Erythroblast (primary cell): Measurements from ENCODE around the gene PPP6R2.

Experiments
- DNase-seq, 2 experiments: peaks; one replicate each; lab custom pipeline; 2025; lab: John Stamatoyannopoulos, UW
- GATA1 ChIP-seq: IDR thresholded peaks from 2 replicates; pipeline ENCODE4 v1.6.1; 2011; ENCODE audit warnings: low read depth, mild to moderate bottlenecking, control low read depth, low read length, moderate library complexity
- POLR2A ChIP-seq: IDR thresholded peaks from 2 replicates; pipeline ENCODE4 v1.6.1; 2011; ENCODE audit warnings: mild to moderate bottlenecking, low read length

The PPP6R2 gene

DNA sequence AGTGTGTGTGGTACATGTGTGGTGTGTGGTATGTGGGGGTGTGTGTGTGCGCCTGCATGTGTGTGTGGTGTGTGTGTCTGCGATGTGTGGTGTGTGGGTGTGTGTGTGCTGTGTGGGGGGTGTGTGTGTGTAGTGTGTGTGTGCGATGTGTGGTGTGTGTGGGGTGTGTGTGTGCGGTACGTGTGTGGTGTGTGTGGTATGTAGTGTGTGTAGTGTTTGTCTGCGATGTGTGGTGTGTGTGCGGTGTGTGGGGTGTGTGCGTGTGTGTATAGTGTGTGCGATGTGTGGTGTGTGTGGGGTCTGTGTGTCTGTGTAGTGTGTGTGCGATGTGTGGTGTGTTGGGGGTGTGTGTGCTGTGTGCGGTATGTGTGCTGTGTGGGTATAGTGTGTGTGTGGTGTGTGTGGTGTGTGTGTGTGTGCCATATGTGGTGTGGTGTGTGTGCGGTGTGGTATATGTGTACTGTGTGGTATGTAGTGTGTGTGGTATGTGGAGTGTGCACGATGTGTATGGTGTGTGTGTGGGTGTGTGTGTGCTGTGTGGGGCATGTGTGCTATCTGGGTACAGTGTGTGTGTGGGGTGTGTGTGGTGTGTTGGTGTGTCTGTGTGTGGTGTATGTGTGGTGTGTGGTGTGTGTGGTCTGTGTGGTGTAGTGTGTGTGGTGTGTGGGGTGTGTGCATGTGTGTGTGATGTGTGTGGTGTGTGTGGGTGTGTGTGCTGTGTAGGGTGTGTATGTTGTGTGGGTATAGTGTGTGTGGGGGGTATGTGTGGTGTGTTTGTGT, 5.7 kb upstream of the PPP6R2 start:
- DNase-seq = no peak
- no peak for TF ChIP-seq GATA1
- no peak for TF ChIP-seq POLR2A

DNA sequence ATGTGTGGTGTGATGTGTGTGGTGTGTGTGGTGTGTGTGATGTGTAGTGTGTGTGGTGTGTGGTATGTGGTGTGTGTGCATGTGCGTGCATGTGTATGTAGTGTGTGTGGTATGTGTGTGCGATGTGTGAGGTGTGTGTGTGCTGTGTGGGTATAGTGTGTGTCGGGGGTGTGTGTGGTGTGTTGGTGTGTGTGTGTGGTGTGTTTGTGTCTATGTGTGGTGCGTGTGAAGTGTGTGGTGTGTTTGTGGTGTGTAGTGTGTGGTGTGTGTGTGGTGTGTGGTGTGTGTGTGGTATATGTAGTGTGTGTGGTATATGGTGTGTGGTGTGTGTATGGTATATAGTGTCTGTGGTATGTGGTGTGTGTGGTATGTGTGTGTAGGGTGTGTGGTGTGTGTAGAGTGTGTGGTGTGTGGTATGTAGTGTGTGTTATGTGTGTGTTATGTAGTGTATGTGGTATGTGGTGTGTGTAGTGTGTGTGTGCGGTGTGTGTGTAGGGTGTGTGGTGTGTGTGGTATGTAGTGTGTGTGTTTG, 5.0 kb upstream of the PPP6R2 start:
- TF ChIP-seq POLR2A = no peak
- TF ChIP-seq GATA1 = no peak
- DNase-seq = no peak

DNA sequence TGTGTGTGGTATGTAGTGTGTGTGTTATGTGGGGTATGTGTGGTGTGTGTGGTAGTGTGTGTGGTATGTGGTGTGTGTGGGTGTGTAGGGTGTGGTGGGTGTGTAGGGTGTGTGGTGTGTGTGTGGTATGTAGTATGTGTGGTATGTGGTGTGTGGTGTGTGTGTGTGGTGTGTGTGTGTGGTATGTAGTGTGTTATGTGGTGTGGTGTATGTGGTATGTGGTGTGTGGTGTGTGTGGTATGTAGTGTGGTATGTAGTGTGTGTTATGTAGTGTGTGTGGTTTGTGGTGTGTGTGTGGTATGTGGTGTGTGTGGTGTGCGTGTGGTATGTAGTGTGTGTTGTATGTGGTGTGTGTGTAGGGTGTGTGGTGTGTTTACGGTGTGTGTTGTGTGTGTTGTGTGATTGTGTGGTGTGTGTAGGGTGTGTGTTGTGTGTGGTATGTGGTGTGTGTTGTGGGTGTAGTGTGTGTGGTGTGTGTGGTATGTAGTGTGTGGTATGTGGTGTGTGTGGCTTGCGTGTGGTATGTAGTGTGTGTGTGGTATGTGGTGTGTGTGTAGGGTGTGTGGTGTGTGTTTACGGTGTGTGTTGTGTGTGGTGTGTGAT, 4.2 kb upstream of the PPP6R2 start:
- peak; percentile 42 to 64 for DNase-seq
- TF ChIP-seq GATA1 (no peak), POLR2A (no peak)

DNA sequence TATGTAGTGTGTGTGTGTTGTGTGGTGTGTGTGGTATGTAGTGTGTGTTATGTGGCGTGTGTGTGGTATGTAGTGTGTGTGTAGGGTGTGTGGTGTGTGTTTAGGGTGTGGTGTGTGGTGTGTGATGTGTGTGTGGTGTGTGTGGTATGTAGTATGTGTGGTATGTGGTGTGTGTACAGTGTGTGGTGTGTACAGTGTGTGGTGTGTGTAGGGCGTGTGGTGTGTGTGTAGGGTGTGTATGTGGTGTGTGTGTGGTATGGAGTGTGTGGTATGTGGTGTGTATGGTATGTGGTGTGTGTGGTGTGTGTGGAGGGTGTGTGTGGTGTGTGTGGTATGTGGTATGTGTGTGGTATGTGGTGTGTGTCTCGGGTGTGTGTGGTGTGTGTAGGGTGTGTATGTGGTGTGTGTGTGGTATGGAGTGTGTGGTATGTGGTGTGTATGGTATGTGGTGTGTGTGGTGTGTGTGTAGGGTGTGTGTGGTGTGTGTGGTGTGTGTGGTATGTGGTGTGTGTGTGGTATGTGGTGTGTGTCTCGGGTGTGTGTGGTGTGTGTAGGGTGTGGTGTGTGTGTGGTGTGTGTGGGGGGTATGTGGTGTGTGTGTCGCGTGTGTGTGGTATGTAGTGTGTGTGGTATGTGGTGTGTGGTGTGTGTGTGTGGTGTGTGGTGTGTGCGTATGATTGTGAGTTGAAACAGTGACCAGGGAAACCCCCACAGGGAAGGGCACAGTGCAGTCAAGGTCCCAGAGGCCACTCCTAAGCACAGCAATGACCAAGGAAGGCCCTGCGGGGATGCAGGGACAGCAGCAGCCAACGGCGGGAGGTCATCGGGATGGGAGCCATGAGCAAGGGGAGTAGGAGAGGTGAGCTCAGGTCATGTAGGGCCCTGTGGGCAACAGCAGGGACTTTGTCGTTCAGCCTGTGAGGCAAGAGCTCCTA, 2.9 kb upstream of the PPP6R2 start:
- DNase-seq = peak; percentile 56 to 79
- TF ChIP-seq POLR2A (no peak), GATA1 (no peak)

DNA sequence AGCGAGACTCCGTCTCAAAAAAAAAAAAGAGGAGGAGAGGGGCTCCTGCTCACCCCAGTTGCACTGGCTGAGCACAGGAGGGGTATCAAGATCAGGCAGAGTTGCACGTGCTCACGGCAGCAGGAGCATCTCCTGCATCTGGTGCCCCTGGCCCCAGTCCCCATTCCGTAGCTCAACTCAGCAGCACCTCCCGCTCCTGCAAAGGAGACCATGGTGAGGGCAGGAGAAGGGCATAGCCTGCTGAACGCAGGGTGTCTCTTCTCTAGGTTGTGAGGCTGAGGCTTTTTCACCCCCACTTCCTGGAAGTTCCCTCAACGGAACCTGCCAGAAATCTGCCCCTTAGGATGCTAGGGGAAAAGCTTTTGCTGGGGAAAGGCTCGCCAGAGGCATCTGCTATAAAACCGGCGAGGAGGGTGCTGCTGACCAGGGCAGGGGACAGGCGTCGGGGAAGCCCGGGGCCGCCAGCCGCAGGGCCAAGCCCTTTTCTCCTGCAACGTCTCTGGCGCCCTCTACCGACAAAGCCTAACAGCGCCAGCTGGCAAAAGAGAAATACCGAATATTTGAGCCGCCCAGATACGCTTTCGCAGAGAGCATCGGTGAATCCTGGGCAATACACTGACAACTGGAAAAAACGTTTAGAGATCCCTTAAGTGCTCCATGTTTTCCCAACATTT, 1.0 kb upstream of the PPP6R2 start:
- DNase-seq = peak; percentile 87 to 92
- TF ChIP-seq GATA1 (no peak), POLR2A (no peak)

DNA sequence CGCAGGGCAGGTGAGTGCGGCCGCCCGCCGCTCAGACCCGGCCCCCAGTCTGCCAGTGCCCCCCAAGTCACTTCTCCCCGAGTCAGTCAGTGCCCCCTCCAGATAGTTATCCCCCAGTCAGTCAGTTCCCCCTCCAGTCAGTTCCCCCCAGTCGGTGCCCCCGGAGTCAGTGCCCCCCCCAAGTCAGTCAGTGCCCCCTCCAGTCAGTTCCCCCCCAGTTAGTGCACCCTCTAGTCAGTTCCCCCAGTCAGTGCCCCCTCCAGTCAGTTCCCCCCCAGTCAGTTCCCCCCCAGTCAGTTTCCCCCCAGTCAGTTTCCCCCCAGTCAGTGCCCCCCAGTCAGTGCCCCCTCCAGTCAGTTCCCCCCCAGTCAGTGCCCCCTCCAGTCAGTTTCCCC, 411 bp downstream of the PPP6R2 start:
- peak in 1 of 2 experiments; percentile 71 for DNase-seq
- TF ChIP-seq POLR2A = no peak
- TF ChIP-seq GATA1 = no peak

DNA sequence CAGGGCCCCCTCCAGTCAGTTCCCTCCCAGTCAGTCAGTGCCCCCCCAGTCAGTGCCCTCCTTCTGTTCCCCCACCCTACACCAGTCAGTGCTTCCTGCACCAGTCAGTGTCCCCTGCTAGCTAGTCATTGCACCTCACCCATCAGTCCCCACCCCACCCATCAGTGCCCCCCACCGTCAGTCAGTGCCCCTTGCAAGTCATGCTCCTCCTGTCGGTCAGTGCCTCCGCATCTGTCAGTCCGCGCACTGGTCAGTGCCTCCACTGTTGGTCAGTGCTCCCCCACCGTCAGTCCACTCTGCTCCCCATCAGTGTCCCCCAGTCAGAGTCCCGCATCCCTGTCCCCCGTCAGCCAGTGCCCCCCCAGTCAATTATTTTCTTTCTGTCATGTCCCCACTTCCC, 3.3 kb downstream of the PPP6R2 start:
- no peak for TF ChIP-seq POLR2A
- no peak for DNase-seq

DNA sequence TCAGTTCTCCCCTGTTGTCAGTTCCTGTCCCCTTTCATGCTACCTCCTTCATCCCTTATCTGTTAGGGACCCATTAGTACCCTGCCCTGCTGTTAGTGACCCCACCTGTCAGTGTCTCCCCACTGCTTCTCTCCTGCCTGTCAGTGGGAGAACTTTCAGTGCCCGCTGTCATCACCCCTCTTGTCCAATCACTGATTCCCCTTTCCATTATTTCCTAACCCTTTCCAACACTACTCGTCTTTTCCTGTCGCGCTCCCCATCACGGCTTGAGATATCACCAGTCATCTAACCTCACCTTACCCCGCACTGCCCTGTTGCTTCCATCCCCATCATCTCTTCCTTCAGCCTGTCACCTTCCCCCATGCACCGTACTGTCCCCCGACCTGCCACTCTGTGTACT, 4.0 kb downstream of the PPP6R2 start:
- no peak for DNase-seq
- TF ChIP-seq POLR2A (no peak), GATA1 (no peak)

DNA sequence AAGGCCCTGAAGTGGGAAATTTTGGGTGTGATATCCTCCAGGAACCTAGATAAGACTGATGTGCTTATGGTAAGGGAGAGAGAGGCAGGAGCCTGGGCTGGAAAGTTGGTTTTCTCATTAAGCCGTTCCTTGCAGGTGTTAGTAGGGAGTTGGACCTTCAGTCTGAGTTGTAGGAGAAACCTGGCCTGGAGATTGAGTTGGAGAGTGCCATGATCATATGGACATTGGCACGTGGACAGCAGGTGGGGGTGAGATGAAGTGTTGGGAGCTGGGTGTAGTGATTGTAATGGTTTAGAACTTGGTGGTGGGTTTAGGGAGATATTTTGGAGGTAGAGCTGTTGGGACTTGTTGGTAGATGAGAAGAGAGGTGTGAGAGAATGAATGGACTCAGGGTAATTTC, 4.9 kb downstream of the PPP6R2 start:
- TF ChIP-seq GATA1 (no peak), POLR2A (no peak)

DNA sequence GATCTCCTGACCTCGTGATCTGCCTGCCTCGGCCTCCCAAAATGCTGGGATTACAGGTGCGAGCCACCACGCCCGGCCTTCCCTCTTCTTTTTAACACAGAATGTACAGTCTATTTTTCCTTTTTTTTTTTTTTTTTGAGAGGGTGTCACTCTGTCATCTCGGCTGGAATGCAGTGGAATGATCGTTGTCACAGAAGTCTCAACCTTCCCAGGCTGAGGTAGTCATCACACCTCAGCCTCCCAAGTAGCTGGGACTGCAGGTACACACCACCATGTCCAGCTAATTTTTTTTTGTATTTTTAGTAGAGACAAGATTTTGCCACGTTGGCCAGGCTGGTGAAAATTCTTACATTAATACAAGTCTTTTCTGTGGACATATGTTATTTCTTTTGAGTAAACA, 13.1 kb downstream of the PPP6R2 start:
- no peak for DNase-seq

More for the DNA sequence above, 4.9 kb downstream of the PPP6R2 start:
- no peak for DNase-seq

DNA sequence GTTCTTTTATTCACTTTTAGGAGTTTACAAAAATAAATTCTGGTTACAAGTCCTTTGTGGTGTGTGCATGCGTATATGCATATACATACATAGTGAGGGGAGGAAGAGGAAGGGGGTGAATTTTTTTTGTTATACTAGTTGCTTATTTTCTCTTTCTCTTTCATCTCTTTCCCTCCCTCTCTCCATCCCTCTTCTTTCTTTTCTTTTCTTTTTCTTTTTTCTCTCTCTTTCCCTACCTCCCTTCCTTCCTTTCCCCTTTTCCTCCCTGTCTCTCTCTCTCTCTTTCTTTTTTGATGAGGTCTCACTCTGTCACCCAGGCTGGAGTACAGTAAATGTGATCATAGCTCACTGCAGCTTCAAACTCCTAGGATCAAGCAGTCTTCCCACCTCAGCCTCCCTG, 14.1 kb downstream of the PPP6R2 start:
- no peak for TF ChIP-seq POLR2A
- no peak for TF ChIP-seq GATA1
- DNase-seq = no peak

More for the DNA sequence above, 13.1 kb downstream of the PPP6R2 start:
- TF ChIP-seq POLR2A (no peak), GATA1 (no peak)

DNA sequence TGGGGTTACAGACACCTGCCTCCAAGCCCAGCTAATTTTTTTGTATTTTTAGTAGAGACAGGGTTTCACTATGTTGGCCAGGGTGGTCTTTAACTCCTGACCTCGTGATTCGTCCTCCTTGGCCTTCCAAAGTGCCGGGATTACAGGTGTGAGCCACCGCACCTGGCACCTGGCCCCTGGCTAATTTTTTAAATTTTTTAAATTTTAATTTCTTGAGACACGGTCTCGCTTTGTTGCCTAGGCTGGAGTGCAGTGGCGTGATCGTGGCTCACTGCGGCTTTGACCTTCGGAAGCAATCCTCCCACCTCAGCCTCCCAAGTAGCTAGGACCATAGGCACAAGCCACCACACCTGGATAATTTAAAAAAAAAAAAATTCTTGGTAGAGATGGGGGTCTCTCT, 14.6 kb downstream of the PPP6R2 start:
- TF ChIP-seq POLR2A (no peak), GATA1 (no peak)
- DNase-seq = no peak

DNA sequence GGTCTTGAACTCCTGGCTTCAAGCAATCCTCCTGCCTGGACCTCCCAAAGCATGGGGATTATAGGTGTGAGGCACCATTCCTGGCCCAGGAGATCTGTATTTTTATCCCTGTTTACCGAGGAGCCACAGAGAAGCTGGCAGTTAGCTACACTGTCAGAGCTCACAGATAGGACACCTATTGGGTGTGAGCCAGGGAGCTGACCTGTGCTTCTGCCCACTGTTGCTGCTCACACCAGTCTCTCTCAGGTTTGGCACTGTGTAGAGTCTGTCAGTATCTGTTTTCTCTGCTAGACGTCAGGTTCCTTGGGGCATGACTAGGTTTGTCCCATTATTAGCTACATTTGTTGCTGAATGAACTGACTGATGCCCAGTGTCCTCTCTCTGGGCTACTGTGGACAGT, 17.5 kb downstream of the PPP6R2 start:
- TF ChIP-seq POLR2A (no peak), GATA1 (no peak)
- DNase-seq = no peak

DNA sequence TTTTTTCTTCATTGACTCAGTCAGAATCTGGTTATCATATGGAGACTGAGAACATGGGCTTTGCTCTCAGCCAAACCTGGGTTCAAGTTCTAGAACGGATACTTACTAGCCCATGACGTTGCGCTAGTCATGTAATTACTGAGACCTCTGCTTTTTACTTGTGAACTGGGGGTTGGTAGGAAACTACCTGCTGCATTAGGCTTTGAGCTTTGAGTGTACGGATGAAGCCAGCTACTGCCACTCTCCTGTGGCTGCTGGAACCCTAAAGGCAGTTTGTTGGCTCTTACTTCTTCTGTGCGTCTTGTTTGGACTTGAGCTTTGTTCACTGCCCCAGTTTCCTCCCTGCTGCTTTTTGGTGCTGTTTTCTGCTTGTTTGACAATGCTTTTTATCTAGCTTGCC, 18.1 kb downstream of the PPP6R2 start:
- DNase-seq = no peak
- no peak for TF ChIP-seq POLR2A
- TF ChIP-seq GATA1 = no peak
